ENCODE data around the gene GM2A. TPM values are rescaled to one million over a fixed set of nuclear protein-coding genes. Genes with fewer than 3 reads are reported as not detected.

The GM2A gene
- total RNA-seq, 1 experiment from 2014 or later: 27.6 TPM

DNA sequence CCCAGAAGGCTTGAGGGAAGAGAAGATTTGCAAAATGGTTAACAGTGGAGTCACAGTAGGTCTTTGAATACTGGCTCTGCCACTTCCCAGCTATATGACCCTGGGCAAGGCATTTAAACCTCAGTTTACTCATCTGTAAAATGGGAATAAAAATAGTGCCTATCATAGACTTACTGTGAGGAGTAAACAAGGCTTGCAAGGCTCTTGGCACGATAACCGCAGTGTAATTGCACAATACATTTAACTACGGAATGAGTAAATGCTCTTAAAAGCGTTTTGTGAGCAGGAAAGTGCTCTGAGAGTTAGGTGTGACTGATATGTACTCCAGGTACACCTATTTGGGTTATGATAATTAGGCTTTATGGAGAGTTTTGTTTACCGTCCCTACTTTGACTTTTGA is 42.2 kb downstream of the GM2A start:
- ChIA-PET CTCF (interaction anchor here (0.7 kb wide), 1 partner anchor 1439 kb away, joined by 3 read pairs; no protein-coding TSS in a partner anchor), POLR2A (no interaction called here)
- TF ChIP-seq, protein P1, sequence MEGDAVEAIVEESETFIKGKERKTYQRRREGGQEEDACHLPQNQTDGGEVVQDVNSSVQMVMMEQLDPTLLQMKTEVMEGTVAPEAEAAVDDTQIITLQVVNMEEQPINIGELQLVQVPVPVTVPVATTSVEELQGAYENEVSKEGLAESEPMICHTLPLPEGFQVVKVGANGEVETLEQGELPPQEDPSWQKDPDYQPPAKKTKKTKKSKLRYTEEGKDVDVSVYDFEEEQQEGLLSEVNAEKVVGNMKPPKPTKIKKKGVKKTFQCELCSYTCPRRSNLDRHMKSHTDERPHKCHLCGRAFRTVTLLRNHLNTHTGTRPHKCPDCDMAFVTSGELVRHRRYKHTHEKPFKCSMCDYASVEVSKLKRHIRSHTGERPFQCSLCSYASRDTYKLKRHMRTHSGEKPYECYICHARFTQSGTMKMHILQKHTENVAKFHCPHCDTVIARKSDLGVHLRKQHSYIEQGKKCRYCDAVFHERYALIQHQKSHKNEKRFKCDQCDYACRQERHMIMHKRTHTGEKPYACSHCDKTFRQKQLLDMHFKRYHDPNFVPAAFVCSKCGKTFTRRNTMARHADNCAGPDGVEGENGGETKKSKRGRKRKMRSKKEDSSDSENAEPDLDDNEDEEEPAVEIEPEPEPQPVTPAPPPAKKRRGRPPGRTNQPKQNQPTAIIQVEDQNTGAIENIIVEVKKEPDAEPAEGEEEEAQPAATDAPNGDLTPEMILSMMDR (IDR thresholded peaks at IDR 0.05; ENCODE audit: insufficient read depth in 1 of 2, low read depth in 1 of 2, low read length in 1 of 2, severe bottlenecking in 1 of 2, unreplicated experiment in 1 of 2): no peak
- no peaks in the 10 kb centered on the region for H3K36me3 Mint-ChIP-seq (ENCODE audit: insufficient read depth, unreplicated experiment)
- no peaks in the 10 kb centered on the region for H3K9me3 ChIP-seq
- H3K27me3 Mint-ChIP-seq (ENCODE audit: insufficient read depth, unreplicated experiment): peaks cover 2% of the 10 kb centered on the region
- H3K27me3 ChIP-seq (replicated peaks; ENCODE audit: control insufficient read depth, insufficient read depth, low read length): peaks cover 2% of the 10 kb centered on the region; the same call in 1 of the 2 replicates
- no peak for DNase-seq
- H3K4me3 ChIP-seq (ENCODE audit: low read depth, low read length): no peak overlapping the region
- no peaks in the 10 kb centered on the region for H3K4me1 Mint-ChIP-seq (ENCODE audit: low read depth, unreplicated experiment)
- no peak overlapping the region for H3K4me3 Mint-ChIP-seq (ENCODE audit: unreplicated experiment)
- H3K27ac Mint-ChIP-seq (ENCODE audit: unreplicated experiment): no peak overlapping the region
- no TSS peak for BruUV-seq (replicated peaks)
- intact Hi-C loops (cut with micrococcal nuclease; ENCODE audit: unreplicated experiment): no loop called here
- no peaks in the 10 kb centered on the region for H3K9me3 Mint-ChIP-seq (ENCODE audit: unreplicated experiment)
- H3K4me1 ChIP-seq: peaks cover 3% of the 10 kb centered on the region; the same call in 1 of the 2 replicates
- H3K36me3 ChIP-seq (ENCODE audit: control insufficient read depth, insufficient read depth, low read length): no peaks in the 10 kb centered on the region

DNA sequence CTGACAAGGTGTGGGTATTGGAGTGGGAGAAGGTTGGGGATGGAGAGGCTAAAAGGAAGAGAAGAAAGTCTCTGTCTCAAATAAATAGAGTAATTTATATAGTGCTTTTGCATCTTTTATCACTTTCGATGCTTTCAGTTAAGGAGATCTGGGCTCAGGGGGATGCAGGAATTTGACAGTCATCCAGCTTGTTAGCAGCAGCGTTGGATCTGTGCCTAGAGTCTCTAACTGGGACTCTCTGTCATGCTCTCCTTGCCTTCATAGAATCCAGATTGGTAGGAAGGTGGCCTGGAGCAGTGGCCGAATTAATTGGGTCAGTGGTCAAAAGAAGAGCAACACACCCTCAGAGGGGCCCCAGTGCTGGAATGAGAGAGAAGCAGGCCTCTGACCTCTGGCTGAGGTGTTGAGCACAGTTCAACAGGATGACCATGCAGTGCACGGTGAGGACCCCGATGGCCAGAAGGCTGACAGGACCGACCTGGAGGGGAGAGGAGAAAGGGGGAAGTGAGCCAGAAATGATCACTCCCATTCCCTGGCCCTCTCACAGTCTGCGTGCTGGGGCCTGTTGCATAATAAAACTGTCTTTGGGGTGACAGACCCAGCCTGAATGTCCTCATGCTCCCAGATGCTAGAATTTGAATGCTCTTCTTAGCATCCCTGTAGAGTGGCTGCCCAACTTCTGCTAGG is 42.9 kb downstream of the GM2A start:
- ChIA-PET CTCF (no interaction called here), POLR2A (no interaction called here)
- no peak overlapping the region for H3K4me3 Mint-ChIP-seq (ENCODE audit: unreplicated experiment)
- Histone ChIP-seq H3K36me3 (ENCODE audit: control insufficient read depth, insufficient read depth, low read length) (no peaks in the 10 kb centered on the region), H3K9me3 (no peaks in the 10 kb centered on the region), H3K4me3 (ENCODE audit: low read depth, low read length) (no peak overlapping the region), H3K27me3 (replicated peaks; ENCODE audit: control insufficient read depth, insufficient read depth, low read length) (peaks cover 2% of the 10 kb centered on the region; the same call in 1 of the 2 replicates), H3K4me1 (peaks cover 3% of the 10 kb centered on the region; the same call in 1 of the 2 replicates)
- no TSS peak for BruUV-seq (replicated peaks)
- no peaks in the 10 kb centered on the region for H3K4me1 Mint-ChIP-seq (ENCODE audit: low read depth, unreplicated experiment)
- TF ChIP-seq, protein P1 (IDR thresholded peaks at IDR 0.05; ENCODE audit: insufficient read depth in 1 of 2, low read depth in 1 of 2, low read length in 1 of 2, severe bottlenecking in 1 of 2, unreplicated experiment in 1 of 2): no peak
- intact Hi-C loops (cut with micrococcal nuclease; ENCODE audit: unreplicated experiment): no loop called here
- no peaks in the 10 kb centered on the region for H3K36me3 Mint-ChIP-seq (ENCODE audit: insufficient read depth, unreplicated experiment)
- peaks cover 2% of the 10 kb centered on the region for H3K27me3 Mint-ChIP-seq (ENCODE audit: insufficient read depth, unreplicated experiment)
- no peak overlapping the region for H3K27ac Mint-ChIP-seq (ENCODE audit: unreplicated experiment)
- no peak for DNase-seq
- H3K9me3 Mint-ChIP-seq (ENCODE audit: unreplicated experiment): no peaks in the 10 kb centered on the region

DNA sequence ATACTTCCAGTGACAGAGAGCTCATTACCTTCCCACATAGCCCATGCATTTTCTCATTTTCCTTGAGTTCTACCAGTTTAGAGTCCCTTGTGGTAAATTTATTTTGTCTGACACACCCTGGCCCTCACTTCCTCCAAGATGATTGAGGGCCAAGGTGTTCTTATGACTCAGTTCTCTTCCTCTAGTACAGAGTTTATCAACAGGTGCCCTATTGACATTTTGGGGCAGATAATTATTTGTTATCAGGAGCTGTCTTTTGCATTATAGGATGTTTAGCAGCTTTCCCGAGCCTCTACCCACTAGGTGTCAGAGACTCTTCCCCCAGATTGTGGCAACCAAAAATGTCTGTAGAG is 43.5 kb downstream of the GM2A start:
- CTCF ChIA-PET: no interaction called here
- intact Hi-C loops (cut with micrococcal nuclease; ENCODE audit: unreplicated experiment): no loop called here

More for the DNA sequence above, 43.5 kb downstream of the GM2A start:
- Histone ChIP-seq H3K27me3 (replicated peaks; ENCODE audit: control insufficient read depth, insufficient read depth, low read length) (peaks cover 2% of the 10 kb centered on the region; the same call in 1 of the 2 replicates), H3K4me1 (peaks cover 3% of the 10 kb centered on the region; the same call in 1 of the 2 replicates), H3K4me3 (ENCODE audit: low read depth, low read length) (no peak overlapping the region), H3K9me3 (no peaks in the 10 kb centered on the region), H3K36me3 (ENCODE audit: control insufficient read depth, insufficient read depth, low read length) (no peaks in the 10 kb centered on the region)
- no peaks in the 10 kb centered on the region for H3K9me3 Mint-ChIP-seq (ENCODE audit: unreplicated experiment)
- no peak for DNase-seq
- H3K4me1 Mint-ChIP-seq (ENCODE audit: low read depth, unreplicated experiment): no peaks in the 10 kb centered on the region
- no peaks in the 10 kb centered on the region for H3K36me3 Mint-ChIP-seq (ENCODE audit: insufficient read depth, unreplicated experiment)
- POLR2A ChIA-PET: no interaction called here
- no peak overlapping the region for H3K4me3 Mint-ChIP-seq (ENCODE audit: unreplicated experiment)
- TF ChIP-seq, protein P1 (IDR thresholded peaks at IDR 0.05; ENCODE audit: insufficient read depth in 1 of 2, low read depth in 1 of 2, low read length in 1 of 2, severe bottlenecking in 1 of 2, unreplicated experiment in 1 of 2): no peak
- no peak overlapping the region for H3K27ac Mint-ChIP-seq (ENCODE audit: unreplicated experiment)
- peaks cover 5% of the 10 kb centered on the region for H3K27me3 Mint-ChIP-seq (ENCODE audit: insufficient read depth, unreplicated experiment)
- BruUV-seq (replicated peaks): no TSS peak
